GM12874 (cell line): Measurements from ENCODE around the gene IGSF9B.

Source experiments
- CTCF ChIP-seq: IDR thresholded peaks from 2 replicates; pipeline ENCODE4 v1.5.1; 2011; ENCODE audit warnings: low read depth, mild to moderate bottlenecking, control low read depth, low read length, moderate library complexity; ENCODE audit not compliant: insufficient read depth

Gene IGSF9B

GRCh38 chr11:133893381-133893780 lies 63.4 kb downstream of the IGSF9B start:
- TF ChIP-seq CTCF: no peak

GRCh38 chr11:133892584-133893380 lies 64.0 kb downstream of the IGSF9B start:
- TF ChIP-seq CTCF: no peak

- TF ChIP-seq CTCF: no peak
These were observed 64.6 kb downstream of the IGSF9B start for GRCh38 chr11:133892126-133892525.

GRCh38 chr11:133889893-133890292 lies 66.9 kb downstream of the IGSF9B start:
- no peak for TF ChIP-seq CTCF

- TF ChIP-seq CTCF: no peak
These were observed 67.6 kb downstream of the IGSF9B start for GRCh38 chr11:133889188-133889587.

- TF ChIP-seq CTCF: no peak
These were observed 69.0 kb downstream of the IGSF9B start for GRCh38 chr11:133887692-133888332.

GRCh38 chr11:133886029-133886428 lies 70.7 kb downstream of the IGSF9B start:
- no peak for TF ChIP-seq CTCF
